HT1080 (cell line): ENCODE data around the gene MT1F. TPM values are rescaled to one million over a fixed set of nuclear protein-coding genes. Genes with fewer than 3 reads are reported as not detected.
"Not testable (repeated sequence)": the region's sequence is repeated elsewhere in the genome, so short reads cannot be mapped to it uniquely, and the experiment has no call there.

Source experiments
- DNase-seq: peaks from one replicate; pipeline ENCODE4 v3.0.0-alpha.2; 2015; ENCODE audit warnings: low read depth
- total RNA-seq: library from RNA; depleted of rRNA; stranded (reverse); fragments of >200 nt; shearing (Covaris generic); gene quantifications from 2 replicates; pipeline ENCODE4 v1.2.3, GENCODE V29; 2014

Gene MT1F
- total RNA-seq, 1 experiment from 2014 or later: not detected

DNA sequence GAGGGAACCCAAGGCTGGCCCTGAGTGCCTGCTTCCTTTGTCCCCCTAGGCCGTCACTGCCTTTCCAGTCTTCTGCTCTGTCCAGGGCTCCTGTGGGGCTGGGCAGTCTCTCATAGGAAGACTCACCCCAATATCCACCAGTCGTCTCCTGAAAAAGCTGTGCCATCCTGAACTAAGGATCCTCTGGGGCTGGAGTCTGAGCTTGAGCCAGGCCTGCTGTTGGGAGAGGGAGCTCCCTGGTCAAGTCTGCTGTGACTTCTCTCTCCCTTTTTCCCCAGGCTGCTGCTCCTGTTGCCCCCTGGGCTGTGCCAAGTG, 12.8 kb downstream of the MT1F start:
- no peak for DNase-seq

DNA sequence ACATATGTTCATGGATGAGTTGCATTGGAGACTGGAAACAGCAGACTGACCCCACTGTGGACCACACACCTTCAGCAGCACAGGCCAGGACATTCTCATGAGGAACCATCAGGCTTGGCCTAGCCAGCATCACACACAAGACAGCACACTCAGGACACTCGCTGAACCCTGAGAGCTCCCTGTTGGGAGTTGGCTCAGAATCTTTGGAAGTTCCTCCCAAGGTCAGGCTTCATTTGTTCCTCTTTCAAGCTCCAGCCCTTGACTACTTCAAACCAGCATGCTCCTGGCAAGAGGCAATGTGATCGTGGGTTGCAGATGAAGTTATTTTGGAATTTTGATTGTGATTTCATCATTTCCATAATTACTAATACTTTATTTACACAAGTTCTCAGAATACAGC, 13.9 kb downstream of the MT1F start:
- not testable (repeated sequence) for DNase-seq

DNA sequence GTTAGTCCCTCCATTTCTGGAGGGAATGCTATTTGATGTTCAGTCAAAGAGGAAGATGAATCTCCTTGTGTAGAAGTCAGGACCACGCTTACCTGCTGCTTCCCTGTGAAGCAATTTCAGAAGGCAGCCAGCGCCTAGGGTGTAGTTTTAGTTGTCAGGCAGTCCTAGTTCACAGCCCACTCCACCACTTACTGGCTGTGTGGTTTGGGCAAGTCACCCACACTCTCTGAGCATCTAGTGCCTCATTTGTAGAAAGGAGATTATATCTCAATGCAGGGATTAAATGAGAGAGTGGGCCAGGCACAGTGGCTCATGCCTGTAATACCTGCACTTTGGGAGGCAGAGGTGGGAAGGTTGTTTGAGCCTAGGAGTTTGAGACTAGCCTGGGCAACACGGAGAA, 14.4 kb downstream of the MT1F start:
- not testable (repeated sequence) for DNase-seq

DNA sequence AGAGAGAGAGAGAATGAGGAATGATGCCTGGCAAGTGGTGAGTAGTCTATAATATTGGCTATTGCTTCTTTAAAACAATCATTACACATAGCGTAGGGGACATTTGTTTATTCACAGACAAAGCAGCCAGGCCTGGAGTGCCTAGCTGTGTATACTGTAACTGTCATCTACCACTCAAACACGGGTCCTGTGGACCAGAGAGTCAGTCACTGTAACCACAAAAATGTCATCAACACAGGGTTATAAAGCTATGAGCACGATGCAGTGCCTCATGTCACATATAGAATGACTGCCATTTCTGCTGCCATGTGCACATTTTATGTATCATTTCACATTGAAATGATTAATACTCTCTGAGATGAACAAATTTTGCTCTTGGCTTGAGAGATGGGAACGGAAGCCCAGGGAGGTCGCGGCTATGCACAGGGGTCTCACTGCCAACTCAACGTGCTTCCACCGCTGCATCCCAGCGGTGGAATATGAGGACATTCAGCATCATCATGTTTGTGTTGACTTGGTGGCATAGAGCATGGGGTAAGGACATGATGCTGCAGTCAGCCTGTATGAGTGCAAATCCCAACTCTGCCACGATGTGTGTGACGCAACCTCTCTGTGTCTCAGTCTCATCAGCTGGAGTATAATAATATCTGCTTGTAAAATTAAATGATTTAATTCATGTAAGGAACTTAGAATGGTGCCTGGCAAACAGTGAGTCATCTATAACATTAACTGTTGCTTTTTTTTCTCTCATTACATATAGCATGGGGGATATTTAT, 15.2 kb downstream of the MT1F start:
- DNase-seq: no peak

DNA sequence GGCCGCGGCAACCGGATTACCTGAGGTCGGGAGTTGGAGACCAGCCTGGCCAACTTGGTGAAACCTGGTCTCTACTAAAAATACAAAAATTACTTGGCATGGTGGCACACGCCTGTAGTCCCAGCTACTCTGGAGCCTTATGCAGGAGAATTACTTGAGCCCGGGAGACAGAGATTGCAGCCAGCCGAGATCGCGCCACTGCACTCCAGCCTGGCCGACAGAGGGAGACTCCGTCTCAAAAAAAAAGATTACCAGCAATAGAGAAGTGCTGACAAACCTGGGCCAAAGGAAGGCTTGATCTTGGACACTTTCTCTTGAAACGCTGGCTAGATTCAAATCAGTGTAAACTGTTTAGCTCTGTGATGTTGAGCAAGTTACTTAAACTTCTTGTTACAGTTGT, 16.2 kb downstream of the MT1F start:
- DNase-seq: peak; percentile 60

DNA sequence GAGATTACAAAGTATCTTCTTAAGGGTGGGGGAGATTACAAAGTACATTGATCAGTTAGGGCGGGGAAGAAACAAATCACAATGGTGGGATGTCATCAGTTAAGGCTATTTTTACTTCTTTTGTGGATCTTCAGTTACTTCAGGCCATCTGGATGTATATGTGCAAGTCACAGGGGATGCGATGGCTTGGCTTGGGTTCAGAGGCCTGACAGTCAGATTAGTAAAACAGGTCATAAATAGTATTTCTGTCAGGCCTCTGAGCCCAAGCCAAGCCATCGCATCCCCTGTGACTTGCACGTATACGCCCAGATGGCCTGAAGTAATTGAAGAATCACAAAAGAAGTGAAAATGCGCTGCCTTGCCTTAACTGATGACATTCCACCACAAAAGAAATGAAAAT, 16.8 kb downstream of the MT1F start:
- not testable (repeated sequence) for DNase-seq

DNA sequence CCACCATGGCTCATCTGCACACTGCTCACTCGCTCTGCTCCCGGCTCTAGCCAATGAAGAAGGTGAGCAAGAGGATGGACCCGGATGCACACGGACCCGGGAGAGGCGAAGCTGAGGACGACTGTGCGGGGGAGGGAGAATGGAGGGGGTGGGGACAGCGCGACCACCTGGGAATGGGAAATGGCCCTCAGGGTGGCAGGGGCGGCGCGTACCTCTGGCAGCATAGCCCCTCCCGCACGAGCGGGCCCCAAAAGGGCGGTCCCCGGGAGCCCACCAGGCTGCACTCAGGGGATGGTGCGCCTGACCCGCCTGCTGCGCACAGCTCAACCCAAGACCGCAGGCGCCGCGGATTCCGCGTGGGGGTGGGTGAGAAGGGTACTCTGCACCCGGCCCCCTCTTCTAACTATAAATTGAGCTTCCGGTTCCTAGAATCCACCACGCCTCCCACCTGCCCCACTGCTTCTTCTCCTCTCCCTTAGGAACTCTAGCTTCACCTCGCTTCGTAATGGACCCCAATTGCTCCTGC, 18.0 kb downstream of the MT1F start:
- DNase-seq: no peak

DNA sequence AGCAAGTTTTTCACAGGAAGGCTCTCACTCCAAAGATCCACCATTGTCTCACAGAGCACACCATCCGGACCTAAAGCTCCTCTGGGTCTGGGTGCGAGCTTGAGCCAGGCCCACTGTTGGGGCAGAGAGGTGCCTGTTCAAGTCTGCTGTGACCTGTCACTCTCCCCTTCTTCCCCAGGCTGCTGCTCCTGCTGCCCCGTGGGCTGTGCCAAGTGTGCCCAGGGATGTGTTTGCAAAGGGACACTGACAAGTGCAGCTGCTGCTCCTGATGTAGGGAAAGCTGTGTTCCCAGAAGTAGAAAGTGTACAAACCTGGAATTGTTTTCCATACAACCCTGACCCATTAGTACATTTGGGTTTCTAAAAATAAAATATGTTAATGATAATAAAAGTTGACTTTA, 19.7 kb downstream of the MT1F start:
- DNase-seq: no peak

DNA sequence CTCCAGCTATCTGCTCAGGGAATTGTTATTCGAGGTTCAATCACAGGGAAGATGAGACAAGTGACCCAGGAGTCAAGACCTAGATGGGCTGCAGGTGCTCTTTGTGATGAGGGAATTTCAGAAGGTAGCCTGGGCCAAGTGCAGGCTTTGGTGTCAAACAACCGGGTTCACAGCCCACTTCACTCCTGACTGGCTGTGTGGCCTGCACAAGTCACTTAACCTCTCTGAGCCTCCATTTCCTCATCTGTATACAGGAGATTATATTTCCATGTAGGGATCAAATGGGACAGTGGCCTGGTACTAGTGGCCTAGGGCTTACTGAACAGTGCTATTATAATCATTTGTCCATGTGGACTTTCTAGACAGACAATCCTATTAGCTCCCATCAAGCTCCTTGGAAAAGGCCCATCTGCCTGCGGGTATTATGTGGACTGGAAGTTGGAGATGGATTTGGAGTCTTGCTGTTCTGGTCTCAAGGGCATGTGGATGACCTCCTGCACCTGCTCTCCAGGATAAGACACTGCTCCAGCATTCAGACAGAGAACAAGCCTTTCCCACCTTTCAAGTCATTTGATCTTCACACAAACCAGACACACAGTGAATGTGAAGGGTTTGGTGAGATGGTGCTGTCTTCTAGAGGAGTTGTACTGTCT, 21.4 kb downstream of the MT1F start:
- DNase-seq: no peak

DNA sequence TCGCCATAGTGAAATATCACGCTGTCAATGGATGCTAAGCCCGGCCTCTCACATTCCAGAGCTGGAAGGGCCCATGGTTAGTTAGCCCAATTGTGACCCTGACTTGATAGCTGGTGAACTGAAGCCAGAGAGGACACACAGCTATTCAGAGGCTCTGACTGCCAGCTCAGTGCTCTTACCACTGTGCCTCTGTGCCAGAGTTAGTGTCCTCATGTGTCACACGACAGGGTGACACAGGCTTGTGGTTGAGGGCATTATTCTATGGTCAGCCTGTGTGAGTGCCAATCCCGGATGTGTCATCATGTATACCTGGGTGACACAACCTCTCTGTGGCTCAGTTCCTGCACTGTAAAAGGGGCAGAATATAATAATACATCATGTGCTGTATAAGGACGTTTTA, 22.1 kb downstream of the MT1F start:
- DNase-seq: peak; percentile 47

DNA sequence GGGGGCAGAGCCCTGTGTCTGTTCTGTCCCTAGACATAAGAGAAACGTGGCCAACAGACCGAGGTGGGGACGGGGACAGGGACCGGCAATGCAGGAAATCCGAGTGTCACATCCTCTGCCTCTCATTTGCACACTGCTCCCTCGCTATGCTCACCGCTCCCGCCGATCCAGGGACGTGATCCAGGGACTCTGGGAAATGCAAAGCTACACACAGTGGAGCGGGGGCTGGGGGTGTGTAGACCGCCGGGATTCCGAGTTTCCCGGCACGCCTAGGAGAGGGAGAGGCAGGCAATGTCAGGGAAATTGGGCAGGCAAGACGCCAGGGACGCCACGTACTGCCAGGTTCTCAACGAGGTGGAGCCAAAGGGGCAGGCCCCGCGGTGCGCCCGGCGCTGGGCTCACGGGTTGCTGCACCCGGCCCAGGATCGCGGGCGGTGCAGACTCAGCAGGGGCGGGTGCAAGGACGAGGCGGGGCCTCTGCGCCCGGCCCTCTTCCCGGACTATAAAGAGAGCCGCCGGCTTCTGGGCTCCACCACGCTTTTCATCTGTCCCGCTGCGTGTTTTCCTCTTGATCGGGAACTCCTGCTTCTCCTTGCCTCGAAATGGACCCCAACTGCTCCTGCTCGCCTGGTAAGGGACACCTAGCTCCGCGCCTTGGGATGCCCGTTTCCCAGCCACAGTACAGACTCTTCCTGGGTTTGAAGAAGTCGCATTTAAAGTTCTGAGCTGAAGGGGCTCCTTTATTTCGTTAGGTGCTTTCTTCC, 24.4 kb downstream of the MT1F start, which contains the start of gene MT1X:
TSS of gene MT1X (plus strand) at position 532 of the 764 bp plus-strand sequence. CDS start at position 603, 71 bp downstream.
- peak; percentile 94 for DNase-seq

DNA sequence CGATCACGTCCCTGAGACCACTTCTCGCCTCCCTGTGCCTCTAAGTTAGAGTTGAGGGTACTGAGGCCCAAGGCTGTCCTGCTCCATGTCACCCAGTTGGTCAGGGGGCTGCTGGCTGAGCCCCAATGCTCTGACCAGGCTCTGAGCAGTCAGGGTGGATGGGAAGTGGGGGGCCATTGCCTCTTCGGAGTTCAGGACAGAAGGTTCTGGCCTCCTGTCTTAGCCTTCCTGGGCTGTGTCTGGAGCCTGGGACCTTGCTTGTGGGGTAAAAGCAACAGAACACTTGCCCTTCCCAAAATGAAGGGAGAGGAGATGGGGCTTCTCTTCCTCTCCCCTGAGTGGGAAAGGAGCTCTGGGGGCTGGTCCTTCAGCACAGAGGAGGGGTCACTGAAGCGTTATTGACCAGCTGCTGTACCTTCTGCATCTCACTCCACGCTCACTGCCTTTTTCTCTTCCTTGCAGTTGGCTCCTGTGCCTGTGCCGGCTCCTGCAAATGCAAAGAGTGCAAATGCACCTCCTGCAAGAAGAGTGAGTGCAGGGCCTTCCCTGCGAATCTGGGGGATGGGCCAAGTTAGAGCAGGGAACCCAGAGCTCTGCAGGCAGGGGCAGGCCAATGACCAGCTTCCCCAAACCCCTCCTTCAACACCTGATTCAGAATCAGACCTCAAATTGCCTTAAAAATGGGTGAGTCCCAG, 25.1 kb downstream of the MT1F start:
- no peak for DNase-seq

DNA sequence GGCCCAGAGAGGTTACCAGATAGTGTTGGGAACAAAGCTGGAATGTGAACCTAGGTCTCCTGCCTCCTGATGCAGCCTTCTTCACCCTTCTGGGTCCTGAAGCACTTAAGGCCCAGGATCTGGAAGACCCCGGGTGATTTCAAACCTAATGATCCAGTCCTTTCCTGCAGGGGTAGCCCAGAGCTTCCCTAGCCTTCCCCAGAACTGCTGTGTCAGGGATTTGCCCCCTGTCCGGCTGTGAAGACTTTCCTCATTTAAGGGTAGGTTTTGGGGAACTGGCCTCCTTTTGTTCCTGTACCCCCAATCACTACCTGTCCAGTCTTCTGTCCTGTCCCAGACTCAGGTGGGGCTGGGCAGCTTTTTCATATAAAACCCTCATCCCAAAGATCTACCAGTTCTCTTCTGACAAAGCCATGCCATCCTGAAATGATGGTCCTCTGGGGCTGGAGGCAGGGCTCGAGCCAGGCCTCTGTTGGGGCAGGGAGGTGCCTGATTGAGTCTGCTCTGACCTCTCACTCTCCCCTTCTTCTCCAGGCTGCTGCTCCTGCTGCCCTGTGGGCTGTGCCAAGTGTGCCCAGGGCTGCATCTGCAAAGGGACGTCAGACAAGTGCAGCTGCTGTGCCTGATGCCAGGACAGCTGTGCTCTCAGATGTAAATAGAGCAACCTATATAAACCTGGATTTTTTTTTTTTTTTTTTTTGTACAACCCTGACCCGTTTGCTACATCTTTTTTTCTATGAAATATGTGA, 25.8 kb downstream of the MT1F start:
- no peak for DNase-seq

DNA sequence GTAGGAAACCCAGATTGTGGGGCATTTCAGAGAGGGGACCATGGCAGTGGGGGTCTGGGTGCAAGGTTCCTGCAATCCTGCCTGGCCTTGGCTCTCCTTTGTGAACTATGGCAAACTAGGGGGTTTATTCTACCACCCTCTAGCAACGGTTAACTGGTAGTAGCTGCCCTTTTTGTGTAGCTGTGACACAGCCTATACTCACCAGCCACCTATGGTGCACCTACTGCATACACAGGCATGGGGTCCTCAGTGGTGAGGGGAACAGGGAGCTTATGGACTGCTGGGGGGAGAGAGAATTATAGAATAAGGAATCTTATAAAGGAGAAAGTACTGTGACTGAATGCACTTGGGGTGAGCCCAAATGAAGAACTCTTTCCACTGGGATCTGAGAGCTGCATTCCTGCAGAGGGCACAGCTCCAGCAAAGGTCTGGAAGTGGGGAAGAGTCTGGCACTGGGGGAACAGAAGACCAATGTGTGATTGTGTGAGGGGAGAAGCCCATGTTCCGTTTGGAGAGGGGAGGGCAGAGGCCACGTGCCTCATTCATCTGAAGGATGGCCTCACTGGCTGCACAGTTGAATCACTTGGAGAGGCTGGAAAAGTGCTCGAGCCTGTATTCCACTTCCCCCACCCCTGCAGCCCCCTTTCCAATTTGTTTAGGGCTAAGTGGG, 26.6 kb downstream of the MT1F start:
- DNase-seq: no peak

DNA sequence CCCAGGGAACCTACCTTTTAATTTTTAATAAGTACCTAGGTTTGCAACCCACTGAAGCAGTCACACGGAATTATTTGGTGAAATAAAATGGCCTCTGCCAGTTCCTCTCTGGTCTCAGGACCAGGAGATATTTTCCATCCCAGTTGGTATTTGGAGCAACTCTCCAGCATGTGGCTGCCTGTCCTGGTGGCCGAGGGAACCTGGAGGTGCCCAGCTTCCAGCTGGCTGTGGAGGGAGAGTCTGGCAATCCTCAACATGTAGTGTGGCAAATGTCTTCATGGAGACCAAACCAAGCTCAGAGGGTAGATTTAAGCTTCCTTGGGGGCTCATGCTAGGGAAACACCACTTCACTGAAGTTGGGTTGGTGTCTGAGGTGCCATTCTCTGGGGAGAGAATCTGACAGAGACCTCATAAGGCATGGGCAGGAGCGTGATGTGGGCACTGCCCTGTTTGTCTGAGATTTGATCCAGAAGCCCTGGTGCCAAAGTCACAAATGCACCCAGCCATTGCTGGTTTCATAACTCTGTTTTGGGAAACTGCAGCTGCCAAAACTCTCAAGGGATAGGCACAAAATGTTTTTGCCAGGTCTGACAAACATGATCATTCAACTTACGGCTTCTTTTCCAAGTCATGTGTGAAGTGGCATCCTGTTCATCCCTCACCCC, 27.3 kb downstream of the MT1F start:
- no peak for DNase-seq

DNA sequence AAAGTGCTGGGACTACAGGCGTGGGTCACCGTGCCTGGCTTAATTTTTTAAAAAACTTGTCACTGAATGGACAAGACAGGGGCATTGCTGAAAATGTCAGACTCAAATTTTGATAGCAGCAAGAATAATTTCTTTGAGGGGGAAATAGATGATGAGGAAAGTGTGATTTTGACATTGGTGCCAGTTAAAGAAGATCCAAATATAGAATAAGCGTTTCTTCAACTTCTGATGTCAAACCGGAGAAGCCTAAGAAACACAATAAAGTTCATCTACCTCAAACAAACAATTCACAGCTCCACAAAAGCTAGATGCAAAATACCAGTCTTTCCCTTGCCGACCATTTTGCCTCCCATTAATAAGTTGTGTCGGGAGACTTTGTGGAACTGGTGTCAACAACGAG, 29.0 kb downstream of the MT1F start:
- DNase-seq: no peak

DNA sequence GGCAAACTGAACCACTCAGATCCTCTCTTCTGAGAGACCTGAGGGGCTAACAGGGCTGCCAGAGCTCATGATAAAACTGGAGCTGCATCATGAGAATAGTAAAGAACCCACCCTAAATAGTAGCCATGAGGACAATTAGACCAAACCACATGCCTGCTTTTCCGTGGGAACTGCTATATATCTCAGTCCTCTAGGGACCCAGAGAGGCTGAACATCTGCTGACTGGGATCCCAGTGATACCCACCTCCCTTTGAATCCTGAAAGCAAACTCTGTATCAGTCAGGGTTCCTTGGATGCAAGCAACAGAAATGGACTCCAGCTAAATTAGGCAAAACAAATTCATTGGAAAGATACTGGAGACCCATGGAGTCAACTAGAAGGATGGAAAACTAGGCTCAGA, 31.0 kb downstream of the MT1F start:
- no peak for DNase-seq

DNA sequence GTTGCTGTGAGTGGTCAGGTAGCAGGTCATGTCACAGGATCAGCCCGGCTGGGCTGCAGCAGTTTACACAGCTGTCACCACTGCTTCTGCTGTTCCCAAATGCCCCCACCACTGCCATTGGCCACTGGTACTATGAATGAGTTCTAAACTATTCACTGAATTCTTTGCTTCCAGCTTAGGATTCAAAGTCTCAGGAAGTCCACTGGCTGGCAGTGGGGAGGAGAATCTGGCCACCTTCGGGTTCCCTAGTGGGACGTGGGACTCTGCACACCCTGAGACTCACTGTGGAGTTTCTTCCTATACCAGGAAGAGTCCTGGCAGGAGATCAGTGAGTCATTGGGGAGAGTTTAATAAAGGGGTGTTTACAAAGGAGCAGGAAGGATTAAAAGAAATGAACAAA, 31.4 kb downstream of the MT1F start:
- no peak for DNase-seq

DNA sequence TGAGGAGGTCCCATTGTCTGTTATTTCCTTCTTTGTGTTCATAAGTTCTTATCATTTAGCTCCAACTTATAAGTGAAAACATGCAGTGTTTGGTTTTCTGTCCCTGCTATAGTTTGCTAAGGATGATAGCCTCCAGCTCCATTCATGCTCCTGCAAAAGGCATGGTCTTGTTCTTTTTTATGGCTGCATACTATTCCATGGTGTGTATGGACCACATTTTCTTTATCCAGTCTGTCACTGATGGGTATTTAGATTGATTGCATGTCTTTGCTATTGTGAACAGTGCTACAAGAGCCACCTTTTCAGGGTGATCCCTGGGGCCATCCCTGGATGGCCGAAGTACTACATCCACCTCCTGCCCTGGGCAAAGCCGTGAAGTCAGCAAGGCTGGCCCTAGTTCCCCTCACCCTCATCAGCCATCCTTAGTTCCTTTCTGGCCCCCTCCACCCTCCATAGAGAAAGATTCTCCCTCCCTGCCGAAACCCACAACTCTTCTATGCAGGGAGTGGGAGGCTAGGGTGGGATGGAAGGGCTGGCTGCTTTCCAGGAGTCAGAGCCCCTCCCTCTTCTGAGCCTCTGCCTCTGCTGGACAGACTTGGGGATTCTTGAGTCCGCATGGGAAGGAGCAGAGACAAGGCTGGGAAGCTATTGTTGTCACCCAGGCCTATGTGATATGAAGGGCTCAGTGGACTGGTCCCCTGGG, 32.8 kb downstream of the MT1F start:
- no peak for DNase-seq
